H1 (cell line): ENCODE measurements around the gene SLC24A1. TPM values are rescaled to one million over a fixed set of nuclear protein-coding genes. Genes with fewer than 3 reads are reported as not detected.

Experiments used
- CTCF ChIA-PET: fragments of 300-600 bp; sonication (Branson Sonifier 250); formaldehyde crosslinking; loops from one replicate; lab custom pipeline; 2021; ENCODE audit not compliant: partially characterized antibody; lab: Charles Lee
- POLR2A ChIA-PET: fragments of 300-600 bp; sonication (Branson Sonifier 250); formaldehyde crosslinking; loops from one replicate; lab custom pipeline; 2021; ENCODE audit warnings: inconsistent platforms; ENCODE audit not compliant: partially characterized antibody; lab: Charles Lee
- DNase-seq, 2 experiments: peaks; one replicate each; pipeline versions ENCODE4 v3.0.0 to v3.0.0-alpha.2; 2010 to 2022; ENCODE audit warnings: low spot score in 2 of 2, low read depth in 1 of 2, mixed read lengths in 1 of 2
- FAIRE-seq: peaks from 2 replicates; lab custom pipeline; 2011; peaks lifted over from hg19 to GRCh38; lab: Jason Lieb, UNC
- H2AFZ ChIP-seq: 2 replicates; pipeline ENCODE4 v1.8.1; 2012; ENCODE audit warnings: low read length, inconsistent platforms
- H2AK5ac ChIP-seq: 2 replicates; pipeline ENCODE4 v1.6.1; 2013; ENCODE audit warnings: low read depth, low read length
- H2BK120ac ChIP-seq: replicated peaks from 2 replicates; pipeline ENCODE3; 2013; ENCODE audit warnings: low read depth, low read length, inconsistent platforms
- H2BK12ac ChIP-seq: 2 replicates; pipeline ENCODE4 v1.6.1; 2013; ENCODE audit warnings: low read depth, low read length
- H2BK15ac ChIP-seq: 2 replicates; pipeline ENCODE4 v1.6.1; 2013; ENCODE audit warnings: low read length
- H2BK20ac ChIP-seq: 2 replicates; pipeline ENCODE4 v1.6.1; 2013; ENCODE audit warnings: low read length
- H2BK5ac ChIP-seq: 2 replicates; pipeline ENCODE4 v1.6.1; 2013; ENCODE audit warnings: low read depth, low read length
- H3K14ac ChIP-seq: 2 replicates; pipeline ENCODE4 v1.6.1; 2013; ENCODE audit warnings: inconsistent platforms; ENCODE audit not compliant: insufficient read length
- H3K18ac ChIP-seq: 2 replicates; pipeline ENCODE4 v1.6.1; 2013; ENCODE audit warnings: low read length; ENCODE audit errors: extremely low read depth
- H3K23ac ChIP-seq: 2 replicates; pipeline ENCODE4 v1.6.1; 2013; ENCODE audit warnings: inconsistent platforms; ENCODE audit not compliant: insufficient read length
- H3K23me2 ChIP-seq: 2 replicates; pipeline ENCODE4 v1.6.1; 2013; ENCODE audit warnings: low read depth, low read length
- H3K27ac ChIP-seq: 2 replicates; pipeline ENCODE4 v1.6.1; 2011; ENCODE audit warnings: low read depth, low read length, inconsistent platforms
- H3K27me3 ChIP-seq, 4 experiments: replicated peaks in 1 of 4; 1 replicate in 1 of 4; 2 replicates in 3 of 4; pipeline versions ENCODE4 v1.6.1 to v1.8.1; 2011 to 2013; ENCODE audit warnings: low read length in 3 of 4, mild to moderate bottlenecking in 3 of 4, inconsistent platforms in 2 of 4, mixed read lengths in 2 of 4, moderate library complexity in 1 of 4; ENCODE audit not compliant: control insufficient read depth in 3 of 4, insufficient read depth in 3 of 4; ENCODE audit errors: extremely low read depth in 1 of 4
- H3K36me3 ChIP-seq, 4 experiments: 2 replicates each; pipeline versions ENCODE4 v1.6.1 to v1.8.1; 2011 to 2013; ENCODE audit warnings: mild to moderate bottlenecking in 4 of 4, low read length in 3 of 4, moderate library complexity in 2 of 4, control low read depth in 1 of 4, inconsistent platforms in 1 of 4; ENCODE audit not compliant: insufficient read depth in 4 of 4, control insufficient read depth in 2 of 4
- H3K4ac ChIP-seq: replicated peaks from 2 replicates; pipeline ENCODE3; 2013; ENCODE audit warnings: low read length, low read depth, mixed read lengths, inconsistent platforms; ENCODE audit not compliant: insufficient read length
- H3K4me1 ChIP-seq, 4 experiments: replicated peaks in 1 of 4; 1 replicate in 1 of 4; 2 replicates in 3 of 4; pipeline versions ENCODE4 v1.6.1 to v1.8.1; 2011 to 2013; ENCODE audit warnings: low read length in 3 of 4, inconsistent platforms in 2 of 4, mixed read lengths in 1 of 4; ENCODE audit not compliant: insufficient read depth in 4 of 4, control insufficient read depth in 3 of 4
- H3K4me2 ChIP-seq, 2 experiments: 2 replicates each; pipeline versions ENCODE4 v1.6.1 to v1.8.1; 2011 to 2013; ENCODE audit warnings: low read depth in 2 of 2, low read length in 2 of 2, control low read depth in 1 of 2, inconsistent platforms in 1 of 2, mild to moderate bottlenecking in 1 of 2; ENCODE audit not compliant: insufficient read depth in 1 of 2
- H3K4me3 ChIP-seq, 4 experiments: fragments of 200-600, 300-600 bp in 1 of 4; sonication (generic), shearing (Covaris generic), sonication (Bioruptor Twin) in 1 of 4; 2 replicates each; pipeline versions ENCODE4 v1.5.1 to v1.8.1; 2011 to 2016; ENCODE audit warnings: low read length in 4 of 4, low read depth in 3 of 4, control low read depth in 2 of 4, inconsistent platforms in 2 of 4, mild to moderate bottlenecking in 2 of 4, mixed read lengths in 1 of 4, moderate library complexity in 1 of 4; ENCODE audit not compliant: insufficient read depth in 2 of 4; ENCODE audit errors: extremely low read depth in 1 of 4
- H3K56ac ChIP-seq: replicated peaks from 2 replicates; pipeline ENCODE3; 2013; ENCODE audit warnings: low read depth, mild to moderate bottlenecking, mixed read lengths, low read length, inconsistent platforms; ENCODE audit not compliant: insufficient read length
- H3K79me1 ChIP-seq: 2 replicates; pipeline ENCODE4 v1.6.1; 2013; ENCODE audit warnings: low read depth, low read length, control low read depth
- H3K79me2 ChIP-seq, 2 experiments: 2 replicates each; pipeline versions ENCODE4 v1.6.1 to v1.8.1; 2012 to 2013; ENCODE audit warnings: low read length in 2 of 2, mild to moderate bottlenecking in 2 of 2, inconsistent platforms in 1 of 2; ENCODE audit not compliant: insufficient read depth in 2 of 2, control insufficient read depth in 1 of 2
- H3K9ac ChIP-seq, 4 experiments: replicated peaks in 1 of 4; 1 replicate in 1 of 4; 2 replicates in 3 of 4; pipeline versions ENCODE4 v1.6.1 to v1.8.1; 2011 to 2013; ENCODE audit warnings: low read depth in 3 of 4, low read length in 3 of 4, control low read depth in 2 of 4, mild to moderate bottlenecking in 2 of 4, moderate library complexity in 2 of 4, inconsistent platforms in 1 of 4; ENCODE audit errors: extremely low read depth in 1 of 4
- H3K9me3 ChIP-seq, 2 experiments: 2 replicates each; pipeline versions ENCODE4 v1.6.1 to v1.8.1; 2012 to 2013; ENCODE audit warnings: mild to moderate bottlenecking in 2 of 2, moderate library complexity in 2 of 2, control low read depth in 1 of 2, inconsistent platforms in 1 of 2, low read depth in 1 of 2, low read length in 1 of 2, mixed read lengths in 1 of 2; ENCODE audit not compliant: insufficient read depth in 2 of 2
- H4K20me1 ChIP-seq, 2 experiments: replicated peaks in 1 of 2; 2 replicates each; pipeline versions ENCODE3 to v1.8.1; 2011 to 2013; ENCODE audit warnings: inconsistent platforms in 2 of 2, low read length in 2 of 2, mild to moderate bottlenecking in 1 of 2; ENCODE audit not compliant: insufficient read depth in 2 of 2, control insufficient read depth in 1 of 2
- H4K5ac ChIP-seq: 2 replicates; pipeline ENCODE4 v1.6.1; 2013; ENCODE audit warnings: low read length, low read depth, mixed read lengths, inconsistent platforms; ENCODE audit not compliant: insufficient read length
- H4K8ac ChIP-seq: 2 replicates; pipeline ENCODE4 v1.8.0; 2013; ENCODE audit warnings: mild to moderate bottlenecking, moderate library complexity, low read length, inconsistent platforms; ENCODE audit not compliant: insufficient read depth; ENCODE audit errors: extremely low read depth
- H4K91ac ChIP-seq: replicated peaks from 2 replicates; pipeline ENCODE3; 2013; ENCODE audit warnings: low read length, mixed read lengths, inconsistent platforms; ENCODE audit not compliant: insufficient read length
- CEBPB ChIP-seq: IDR thresholded peaks from 2 replicates; pipeline ENCODE4 v1.6.1; 2012; ENCODE audit warnings: low read depth, low read length
- CHD2 ChIP-seq: IDR thresholded peaks from 2 replicates; pipeline ENCODE4 v1.6.1; 2012; ENCODE audit warnings: low read length, improper control_type of control experiment
- EP300 ChIP-seq, 2 experiments: IDR thresholded peaks; 1 replicate in 1 of 2; 2 replicates in 1 of 2; pipeline ENCODE4 v1.6.1; 2011 to 2012; ENCODE audit warnings: low read depth in 2 of 2, low read length in 2 of 2, mild to moderate bottlenecking in 2 of 2, borderline replicate concordance in 1 of 2, inconsistent platforms in 1 of 2, moderate library complexity in 1 of 2
- MAFK ChIP-seq: IDR thresholded peaks from 2 replicates; pipeline ENCODE4 v1.6.1; 2012; ENCODE audit warnings: low read depth, mild to moderate bottlenecking, improper control_type of control experiment, low read length
- RAD21 ChIP-seq, 2 experiments: IDR thresholded peaks in 1 of 2; conservative IDR thresholded peaks in 1 of 2; 2 replicates each; pipeline ENCODE4 v1.6.1; 2011; ENCODE audit warnings: low read depth in 2 of 2, low read length in 2 of 2, improper control_type of control experiment in 1 of 2, inconsistent platforms in 1 of 2, mild to moderate bottlenecking in 1 of 2, moderate library complexity in 1 of 2
- RBBP5 ChIP-seq: IDR thresholded peaks from 2 replicates; pipeline ENCODE4 v1.7.1; 2012; ENCODE audit warnings: low read depth, mild to moderate bottlenecking, inconsistent platforms, low read length, moderate library complexity, borderline replicate concordance
- RXRA ChIP-seq: IDR thresholded peaks from 2 replicates; pipeline ENCODE4 v1.6.1; 2011; ENCODE audit warnings: low read depth, mild to moderate bottlenecking, low read length, moderate library complexity; ENCODE audit not compliant: insufficient read depth
- SP2 ChIP-seq: IDR thresholded peaks from 2 replicates; pipeline ENCODE4 v1.6.1; 2012; ENCODE audit warnings: mild to moderate bottlenecking, low read length, inconsistent platforms
- SP4 ChIP-seq: IDR thresholded peaks from 2 replicates; pipeline ENCODE4 v1.6.1; 2012; ENCODE audit warnings: low read length, inconsistent platforms
- SUZ12 ChIP-seq: fragments of 200-600 bp; sonication (generic); IDR thresholded peaks from 2 replicates; pipeline ENCODE4 v1.6.1; 2012; ENCODE audit warnings: mild to moderate bottlenecking, inconsistent platforms, low read length, moderate library complexity, mixed read lengths
- ZNF274 ChIP-seq: IDR thresholded peaks from 2 replicates; pipeline ENCODE4 v1.7.0; 2012; ENCODE audit warnings: low read length, borderline replicate concordance; ENCODE audit errors: extremely low read depth
- WGBS, 2 experiments: shearing (Covaris generic) in 1 of 2; methylation state at CpG; one replicate each; pipeline versions ENCODE4 v1.1.6 to v1.1.7; 2013 to 2015; ENCODE audit warnings: low lambda C conversion rate in 2 of 2, mixed read lengths in 2 of 2, inconsistent platforms in 1 of 2, low coverage in 1 of 2, missing lambda C conversion rate in 1 of 2; ENCODE audit not compliant: insufficient replicate concordance in 2 of 2, insufficient coverage in 1 of 2, insufficient read length in 1 of 2; ENCODE audit errors: extremely low coverage in 1 of 2, missing lambda C conversion rate in 1 of 2; 5-methylcytosine and 5-hydroxymethylcytosine counted together
- polyA plus RNA-seq, 7 experiments: library from polyadenylated mRNA; depleted of rRNA in 3 of 7; stranded (reverse) in 5 of 7; unstranded in 2 of 7; fragments of >200 nt in 5 of 7; fragments of 200-250 nt in 2 of 7; gene quantifications; 1 replicate in 5 of 7; 2 replicates in 1 of 7; 4 replicates in 1 of 7; pipeline versions ENCODE4 v1.2.1 to v1.2.3, GENCODE V29; 2011 to 2013; ENCODE audit warnings: missing spikeins in 2 of 7, mixed read lengths in 2 of 7
- total RNA-seq: library from RNA; stranded (reverse); fragmentation: NEBNext Ultra II Directional; extraction: Animal tissue kit (Norgen Biotek cat#: 25700); gene quantifications from 2 replicates; pipeline ENCODE4 v1.2.1, GENCODE V29; 2021

Gene SLC24A1
- total and polyA plus RNA-seq, 2 of the 8 experiments (the other 6 are each of a cell fraction or from before 2014, with no cell fraction given), result 4.9 to 6.6 TPM

GRCh38 chr15:65629548-65629947 is 7.8 kb downstream of the SLC24A1 start:
- WGBS, 2 experiments, result 77% methylated on average over 3 of the region's 3 CpGs; no CpG with 5 or more reads in 1 of the 2 experiments
- Histone ChIP-seq H3K23me2 (no peaks in the 10 kb centered on the region), H4K5ac (no peak overlapping the region), H4K20me1 (no peaks in the 10 kb centered on the region), H3K56ac (no peak overlapping the region), H3K27me3 (no peaks in the 10 kb centered on the region), H3K9me3 (no peaks in the 10 kb centered on the region), H3K79me2 (no peaks in the 10 kb centered on the region), H4K8ac (no peak overlapping the region), H3K4ac (no peak overlapping the region), H3K23ac (no peak overlapping the region), H3K27ac (no peak overlapping the region), H2BK120ac (no peak overlapping the region), H3K18ac (no peak overlapping the region), H3K36me3 (no peaks in the 10 kb centered on the region), H2BK5ac (no peak overlapping the region), H2BK12ac (no peak overlapping the region), H3K4me1 (peaks cover 0 to 4% (median under 1%) of the 10 kb centered on the region in 4 experiments; a peak in 1 of 7 replicates), H2BK20ac (no peak overlapping the region), H2AK5ac (no peak overlapping the region), H3K9ac (no peak overlapping the region), H3K14ac (no peak overlapping the region), H2BK15ac (no peak overlapping the region), H2AFZ (no peak overlapping the region), H4K91ac (no peak overlapping the region), H3K4me3 (no peak overlapping the region), H3K4me2 (no peak overlapping the region), H3K79me1 (no peaks in the 10 kb centered on the region)
- ChIA-PET POLR2A (interaction anchor here (1.1 to 1.6 kb wide), 2 partner anchors 17 to 53 kb away, joined by 3 to 5 read pairs; no protein-coding TSS in a partner anchor), CTCF (interaction anchor here (0.7 to 5.3 kb wide), 5 partner anchors 9 to 363 kb away, joined by 3 to 26 read pairs (median 3); no protein-coding TSS in a partner anchor)
- TF ChIP-seq CEBPB, result no peak
- TF ChIP-seq SUZ12, result no peak
- TF ChIP-seq EP300 (IDR thresholded peaks at IDR 0.05; ENCODE audit: borderline replicate concordance in 1 of 2, low read depth in 2 of 2, low read length in 2 of 2), result no peak
- no peak for TF ChIP-seq MAFK
- no peak for TF ChIP-seq CHD2
- TF ChIP-seq SP4, result no peak
- no peak for TF ChIP-seq RBBP5
- TF ChIP-seq RXRA, result no peak
- no peak for TF ChIP-seq RAD21 (IDR thresholded peaks at IDR 0.05 in 1 of 2, conservative IDR thresholded peaks at IDR 0.05 in 1 of 2; ENCODE audit: low read depth in 2 of 2, low read length in 2 of 2)
- TF ChIP-seq SP2, result no peak
- no peak for TF ChIP-seq ZNF274
- DNase-seq, result no peak
- FAIRE-seq, result no peak
